ENCODE data around the gene IL6R. TPM values are rescaled to one million over a fixed set of nuclear protein-coding genes. Genes with fewer than 3 reads are reported as not detected.
"Not testable (repeated sequence)": the region's sequence is repeated elsewhere in the genome, so short reads cannot be mapped to it uniquely, and the experiment has no call there.

Gene IL6R
- total RNA-seq, 1 experiment from 2014 or later: 5.0 TPM

GRCh38 chr1:154361357-154361756 is 43.8 kb upstream of the IL6R start:
- DNase-seq: no peak
- no TSS peak for BruUV-seq (replicated peaks)
- Mint-ChIP-seq H3K4me1 (ENCODE audit: low read depth, unreplicated experiment) (no peaks in the 10 kb centered on the region), H3K27me3 (ENCODE audit: unreplicated experiment) (peaks cover 9% of the 10 kb centered on the region), H3K36me3 (ENCODE audit: insufficient read depth, unreplicated experiment) (no peaks in the 10 kb centered on the region), H3K27ac (ENCODE audit: unreplicated experiment) (no peak overlapping the region), H3K4me3 (ENCODE audit: low read depth, unreplicated experiment) (no peak overlapping the region), H3K9me3 (ENCODE audit: low read depth, unreplicated experiment) (no peaks in the 10 kb centered on the region)
- intact Hi-C loops (cut with micrococcal nuclease; ENCODE audit: unreplicated experiment): no loop called here
- no peak for TF ChIP-seq CTCF (IDR thresholded peaks at IDR 0.05; ENCODE audit: unreplicated experiment)
- CTCF ChIA-PET: interaction anchor here (0.6 to 1.1 kb wide), 2 partner anchors 118 to 265 kb away, joined by 3 to 4 read pairs; no protein-coding TSS in a partner anchor

GRCh38 chr1:154371436-154371835 is 33.7 kb upstream of the IL6R start:
- H3K36me3 Mint-ChIP-seq (ENCODE audit: insufficient read depth, unreplicated experiment): no peaks in the 10 kb centered on the region
- CTCF ChIA-PET: interaction anchor here (0.6 to 1.0 kb wide), 3 partner anchors 13 to 38 kb away, joined by 3 to 5 read pairs (median 5); no protein-coding TSS in a partner anchor
- no peak overlapping the region for H3K4me3 Mint-ChIP-seq (ENCODE audit: low read depth, unreplicated experiment)
- peak; percentile 21 for DNase-seq
- H3K9me3 Mint-ChIP-seq (ENCODE audit: low read depth, unreplicated experiment): no peaks in the 10 kb centered on the region
- intact Hi-C loops (cut with micrococcal nuclease; ENCODE audit: unreplicated experiment): no loop called here
- BruUV-seq (replicated peaks): no TSS peak
- no peaks in the 10 kb centered on the region for H3K27me3 Mint-ChIP-seq (ENCODE audit: unreplicated experiment)
- no peak overlapping the region for H3K27ac Mint-ChIP-seq (ENCODE audit: unreplicated experiment)
- TF ChIP-seq CTCF (IDR thresholded peaks at IDR 0.05; ENCODE audit: unreplicated experiment): no peak
- peaks cover 14% of the 10 kb centered on the region for H3K4me1 Mint-ChIP-seq (ENCODE audit: low read depth, unreplicated experiment)

- H3K27ac Mint-ChIP-seq (ENCODE audit: unreplicated experiment); DNase-seq; BruUV-seq (replicated peaks); H3K9me3 Mint-ChIP-seq (ENCODE audit: low read depth, unreplicated experiment); H3K27me3 Mint-ChIP-seq (ENCODE audit: unreplicated experiment); H3K36me3 Mint-ChIP-seq (ENCODE audit: insufficient read depth, unreplicated experiment); CTCF ChIA-PET; intact Hi-C loops (cut with micrococcal nuclease; ENCODE audit: unreplicated experiment); H3K4me3 Mint-ChIP-seq (ENCODE audit: low read depth, unreplicated experiment): not testable (repeated sequence)
- peaks cover 14% of the 10 kb centered on the region for H3K4me1 Mint-ChIP-seq (ENCODE audit: low read depth, unreplicated experiment)
Measured at GRCh38 chr1:154373777-154374357, 31.3 kb upstream of the IL6R start.

DNA sequence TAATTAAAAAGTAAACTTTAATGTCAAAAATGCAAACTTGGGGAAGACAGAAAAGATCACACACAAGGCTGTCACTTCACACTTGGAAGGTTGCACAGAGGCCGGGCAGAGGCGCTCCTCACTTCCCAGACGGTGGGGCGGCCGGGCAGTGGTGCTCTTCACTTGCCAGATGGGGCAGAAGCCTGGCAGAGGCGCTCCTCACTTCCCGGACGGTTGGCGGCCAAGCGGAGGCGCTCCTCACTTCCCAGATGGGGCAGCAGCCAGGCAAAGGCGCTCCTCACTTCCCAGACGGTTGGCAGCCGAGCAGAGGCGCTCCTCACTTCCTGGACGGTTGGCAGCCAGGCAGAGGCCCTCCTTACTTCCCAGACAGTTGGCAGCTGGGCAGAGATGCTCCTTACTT is 25.8 kb upstream of the IL6R start:
- BruUV-seq (replicated peaks): no TSS peak
- no peaks in the 10 kb centered on the region for H3K27me3 Mint-ChIP-seq (ENCODE audit: unreplicated experiment)
- DNase-seq: no peak
- no peaks in the 10 kb centered on the region for H3K9me3 Mint-ChIP-seq (ENCODE audit: low read depth, unreplicated experiment)
- intact Hi-C loops (cut with micrococcal nuclease; ENCODE audit: unreplicated experiment): no loop called here
- no peak overlapping the region for H3K27ac Mint-ChIP-seq (ENCODE audit: unreplicated experiment)
- CTCF ChIA-PET: no interaction called here
- H3K4me1 Mint-ChIP-seq (ENCODE audit: low read depth, unreplicated experiment): no peaks in the 10 kb centered on the region
- no peak for TF ChIP-seq CTCF (IDR thresholded peaks at IDR 0.05; ENCODE audit: unreplicated experiment)
- no peaks in the 10 kb centered on the region for H3K36me3 Mint-ChIP-seq (ENCODE audit: insufficient read depth, unreplicated experiment)
- H3K4me3 Mint-ChIP-seq (ENCODE audit: low read depth, unreplicated experiment): no peak overlapping the region

All from Calu3 (cell line).